ENCODE results near the gene MYBPC3.
A peak's percentile ranks its signal among the peaks of the same experiment; 100 is the strongest.

Gene MYBPC3

GRCh38 chr11:47384498-47384897 is 32.0 kb upstream of the MYBPC3 start:
- no peaks in the 10 kb centered on the region for H3K9me3 ChIP-seq (ENCODE audit: control insufficient read depth in 2 of 2, low read length in 2 of 2)
- no peaks in the 10 kb centered on the region for H3K36me3 ChIP-seq (ENCODE audit: control insufficient read depth in 2 of 2, insufficient read depth in 2 of 2, low read length in 2 of 2)
- H3K4me1 ChIP-seq (ENCODE audit: control insufficient read depth in 2 of 2, insufficient read depth in 2 of 2, low read length in 2 of 2), result no peaks in the 10 kb centered on the region
- H3K27ac ChIP-seq (ENCODE audit: low read depth in 2 of 2, low read length in 2 of 2), result no peak overlapping the region
- H3K4me3 ChIP-seq (ENCODE audit: low read length in 2 of 2), result no peak overlapping the region
- H3K27me3 ChIP-seq (ENCODE audit: control insufficient read depth in 2 of 2, insufficient read depth in 2 of 2, low read length in 2 of 2), result no peaks in the 10 kb centered on the region
- H3K9ac ChIP-seq (ENCODE audit: low read depth in 1 of 2, low read length in 2 of 2), result no peak overlapping the region

DNA sequence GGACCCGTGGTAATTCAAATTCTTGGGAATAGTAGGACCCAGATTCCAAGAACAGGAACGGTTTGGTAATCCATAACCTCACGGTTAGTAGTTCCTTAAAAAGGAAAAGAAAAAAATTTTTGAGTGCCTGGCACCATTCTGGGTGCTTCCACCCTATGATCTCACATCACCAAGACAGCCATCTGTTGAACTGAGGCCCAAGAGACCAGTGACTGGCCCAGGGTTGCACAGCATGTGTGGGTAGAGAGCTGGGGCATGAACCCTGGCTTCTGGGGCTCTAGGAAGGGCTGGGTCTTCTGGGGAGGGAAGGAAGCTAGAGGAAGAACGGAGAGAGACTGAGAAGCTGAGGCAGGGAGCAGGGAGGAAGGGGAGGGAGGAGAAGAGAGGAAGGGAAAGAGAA is 30.6 kb upstream of the MYBPC3 start:
- no peak overlapping the region for H3K4me3 ChIP-seq (ENCODE audit: low read length in 2 of 2)
- H3K9me3 ChIP-seq (ENCODE audit: control insufficient read depth in 2 of 2, low read length in 2 of 2), result no peaks in the 10 kb centered on the region
- H3K4me1 ChIP-seq (ENCODE audit: control insufficient read depth in 2 of 2, insufficient read depth in 2 of 2, low read length in 2 of 2), result no peaks in the 10 kb centered on the region
- H3K9ac ChIP-seq (ENCODE audit: low read depth in 1 of 2, low read length in 2 of 2), result no peak overlapping the region
- no peak overlapping the region for H3K27ac ChIP-seq (ENCODE audit: low read depth in 2 of 2, low read length in 2 of 2)
- H3K36me3 ChIP-seq (ENCODE audit: control insufficient read depth in 2 of 2, insufficient read depth in 2 of 2, low read length in 2 of 2), result no peaks in the 10 kb centered on the region
- H3K27me3 ChIP-seq (ENCODE audit: control insufficient read depth in 2 of 2, insufficient read depth in 2 of 2, low read length in 2 of 2), result no peaks in the 10 kb centered on the region

GRCh38 chr11:47380078-47380477 is 27.6 kb upstream of the MYBPC3 start:
- Histone ChIP-seq H3K4me1 (ENCODE audit: control insufficient read depth in 2 of 2, insufficient read depth in 2 of 2, low read length in 2 of 2) (no peaks in the 10 kb centered on the region), H3K27me3 (ENCODE audit: control insufficient read depth in 2 of 2, insufficient read depth in 2 of 2, low read length in 2 of 2) (no peaks in the 10 kb centered on the region), H3K9ac (ENCODE audit: low read depth in 1 of 2, low read length in 2 of 2) (no peak overlapping the region), H3K4me3 (ENCODE audit: low read length in 2 of 2) (no peak overlapping the region), H3K9me3 (ENCODE audit: control insufficient read depth in 2 of 2, low read length in 2 of 2) (no peaks in the 10 kb centered on the region), H3K27ac (ENCODE audit: low read depth in 2 of 2, low read length in 2 of 2) (no peak overlapping the region), H3K36me3 (ENCODE audit: control insufficient read depth in 2 of 2, insufficient read depth in 2 of 2, low read length in 2 of 2) (no peaks in the 10 kb centered on the region)

GRCh38 chr11:47379317-47379716 is 26.8 kb upstream of the MYBPC3 start:
- no peak overlapping the region for H3K27ac ChIP-seq (ENCODE audit: low read depth in 2 of 2, low read length in 2 of 2)

DNA sequence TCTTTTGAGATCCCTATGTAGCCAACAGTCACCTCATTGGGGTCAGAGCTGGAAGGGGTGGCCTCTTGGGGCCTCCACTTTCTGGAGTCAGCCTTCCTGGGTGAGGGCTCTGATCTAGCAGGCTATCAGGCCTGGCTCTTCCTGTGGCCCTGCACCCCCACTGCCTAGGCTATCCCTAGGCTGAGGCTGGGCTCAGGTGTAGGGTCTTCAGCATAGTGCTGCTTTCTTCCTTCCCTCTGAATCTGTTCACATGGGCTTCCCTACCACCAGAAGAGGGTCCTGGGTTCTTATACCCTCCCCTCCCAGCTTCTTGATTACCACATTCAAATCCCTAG is 26.3 kb upstream of the MYBPC3 start:
- no peaks in the 10 kb centered on the region for H3K4me1 ChIP-seq (ENCODE audit: control insufficient read depth in 2 of 2, insufficient read depth in 2 of 2, low read length in 2 of 2)
- no peaks in the 10 kb centered on the region for H3K9me3 ChIP-seq (ENCODE audit: control insufficient read depth in 2 of 2, low read length in 2 of 2)
- H3K4me3 ChIP-seq (ENCODE audit: low read length in 2 of 2), result peak overlapping the region in 1 of 2 donors; percentile 67
- H3K36me3 ChIP-seq (ENCODE audit: control insufficient read depth in 2 of 2, insufficient read depth in 2 of 2, low read length in 2 of 2), result no peaks in the 10 kb centered on the region
- no peaks in the 10 kb centered on the region for H3K27me3 ChIP-seq (ENCODE audit: control insufficient read depth in 2 of 2, insufficient read depth in 2 of 2, low read length in 2 of 2)
- peak overlapping the region in 1 of 2 donors; percentile 60 for H3K9ac ChIP-seq (ENCODE audit: low read depth in 1 of 2, low read length in 2 of 2)
- H3K27ac ChIP-seq (ENCODE audit: low read depth in 2 of 2, low read length in 2 of 2), result peak overlapping the region; percentile 67 to 86

More at GRCh38 chr11:47379317-47379716, 26.8 kb upstream of the MYBPC3 start:
- Histone ChIP-seq H3K27me3 (ENCODE audit: control insufficient read depth in 2 of 2, insufficient read depth in 2 of 2, low read length in 2 of 2) (no peaks in the 10 kb centered on the region), H3K4me1 (ENCODE audit: control insufficient read depth in 2 of 2, insufficient read depth in 2 of 2, low read length in 2 of 2) (no peaks in the 10 kb centered on the region), H3K9ac (ENCODE audit: low read depth in 1 of 2, low read length in 2 of 2) (no peak overlapping the region), H3K9me3 (ENCODE audit: control insufficient read depth in 2 of 2, low read length in 2 of 2) (no peaks in the 10 kb centered on the region), H3K36me3 (ENCODE audit: control insufficient read depth in 2 of 2, insufficient read depth in 2 of 2, low read length in 2 of 2) (no peaks in the 10 kb centered on the region), H3K4me3 (ENCODE audit: low read length in 2 of 2) (no peak overlapping the region)

DNA sequence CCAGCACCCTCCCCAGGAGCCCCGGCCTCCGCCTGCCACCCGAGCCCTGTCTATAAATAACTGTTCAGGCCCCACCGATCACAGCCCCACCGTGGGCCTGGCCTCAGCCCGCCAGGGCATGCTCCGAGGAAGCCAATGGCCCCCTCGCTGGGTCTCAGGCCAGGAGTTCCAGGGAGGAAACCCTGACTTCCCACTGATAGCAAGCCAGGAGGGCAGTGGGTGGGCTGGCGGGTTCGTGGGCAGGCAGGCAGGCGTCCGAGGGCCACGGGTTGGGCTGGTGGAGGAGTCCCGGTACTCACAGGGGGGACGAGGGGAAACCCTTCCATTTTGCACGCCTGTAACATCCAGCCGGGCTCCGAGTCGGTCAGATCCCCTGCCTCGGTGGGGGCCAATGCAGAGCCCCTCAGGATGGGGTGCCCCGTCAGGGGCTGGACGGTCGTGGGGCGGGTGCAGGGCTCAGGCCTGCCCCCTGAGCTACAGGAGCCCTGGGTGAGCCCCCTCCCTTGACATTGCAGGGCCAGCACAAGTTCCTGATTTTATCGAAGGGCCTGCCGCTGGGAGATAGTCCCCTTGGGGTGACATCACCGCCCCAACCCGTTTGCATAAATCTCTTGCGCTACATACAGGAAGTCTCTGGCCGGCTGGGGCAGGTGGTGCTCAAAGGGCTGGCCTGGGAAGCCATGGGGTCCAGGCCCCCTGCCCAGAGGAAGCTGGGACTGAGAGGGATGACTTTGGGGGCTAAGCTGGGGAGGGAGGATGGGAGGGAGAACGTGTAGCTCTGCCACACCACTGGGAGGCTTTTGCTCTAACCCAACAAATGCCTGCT is 25.7 kb upstream of the MYBPC3 start, which contains the start of gene SPI1:
SPI1 (minus strand) TSS at position 538 of the 826 bp plus-strand sequence; CDS start at position 344, 194 bp downstream.
- Histone ChIP-seq H3K27ac (ENCODE audit: low read depth in 2 of 2, low read length in 2 of 2) (peak within 1 kb of the TSS; percentile 70 to 86), H3K4me3 (ENCODE audit: low read length in 2 of 2) (peak within 1 kb of the TSS; percentile 52 to 67), H3K9me3 (ENCODE audit: control insufficient read depth in 2 of 2, low read length in 2 of 2) (no peaks in the 10 kb centered on the region), H3K9ac (ENCODE audit: low read depth in 1 of 2, low read length in 2 of 2) (peak within 1 kb of the TSS; percentile 60 to 61), H3K36me3 (ENCODE audit: control insufficient read depth in 2 of 2, insufficient read depth in 2 of 2, low read length in 2 of 2) (no peaks in the 10 kb centered on the region), H3K27me3 (ENCODE audit: control insufficient read depth in 2 of 2, insufficient read depth in 2 of 2, low read length in 2 of 2) (no peaks in the 10 kb centered on the region), H3K4me1 (ENCODE audit: control insufficient read depth in 2 of 2, insufficient read depth in 2 of 2, low read length in 2 of 2) (no peaks in the 10 kb centered on the region)

DNA sequence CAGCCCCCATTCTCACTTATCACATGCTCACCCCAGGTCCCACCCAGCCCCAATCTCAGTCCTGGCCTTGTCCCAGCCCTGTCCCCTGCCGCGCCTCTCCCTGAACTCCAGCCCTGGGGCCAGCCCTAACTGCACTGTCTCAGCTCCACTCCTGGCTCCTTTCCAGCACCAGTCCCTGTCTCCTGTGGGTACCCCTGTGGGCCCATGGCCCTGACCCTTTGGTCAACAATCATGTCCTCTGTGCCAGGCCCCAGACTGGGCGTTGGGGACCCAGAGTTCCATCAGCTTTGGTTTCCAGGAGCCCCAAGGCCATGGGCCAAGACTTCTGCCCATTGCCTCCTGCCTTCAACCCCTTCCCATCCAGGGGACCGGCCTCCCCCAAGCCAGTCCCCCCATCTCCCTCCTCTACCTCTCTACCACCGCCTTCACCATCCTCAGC is 25.1 kb upstream of the MYBPC3 start:
- Histone ChIP-seq H3K4me1 (ENCODE audit: control insufficient read depth in 2 of 2, insufficient read depth in 2 of 2, low read length in 2 of 2) (no peaks in the 10 kb centered on the region), H3K27ac (ENCODE audit: low read depth in 2 of 2, low read length in 2 of 2) (peak overlapping the region; percentile 70 to 86), H3K9me3 (ENCODE audit: control insufficient read depth in 2 of 2, low read length in 2 of 2) (no peaks in the 10 kb centered on the region), H3K27me3 (ENCODE audit: control insufficient read depth in 2 of 2, insufficient read depth in 2 of 2, low read length in 2 of 2) (no peaks in the 10 kb centered on the region), H3K4me3 (ENCODE audit: low read length in 2 of 2) (peak overlapping the region; percentile 52 to 67), H3K9ac (ENCODE audit: low read depth in 1 of 2, low read length in 2 of 2) (peak overlapping the region; percentile 60 to 61), H3K36me3 (ENCODE audit: control insufficient read depth in 2 of 2, insufficient read depth in 2 of 2, low read length in 2 of 2) (no peaks in the 10 kb centered on the region)

GRCh38 chr11:47376525-47377371 is 24.2 kb upstream of the MYBPC3 start:
- Histone ChIP-seq H3K27ac (ENCODE audit: low read depth in 2 of 2, low read length in 2 of 2) (peak overlapping the region; percentile 70 to 86), H3K4me1 (ENCODE audit: control insufficient read depth in 2 of 2, insufficient read depth in 2 of 2, low read length in 2 of 2) (no peaks in the 10 kb centered on the region), H3K36me3 (ENCODE audit: control insufficient read depth in 2 of 2, insufficient read depth in 2 of 2, low read length in 2 of 2) (no peaks in the 10 kb centered on the region), H3K4me3 (ENCODE audit: low read length in 2 of 2) (peak overlapping the region; percentile 52 to 67), H3K27me3 (ENCODE audit: control insufficient read depth in 2 of 2, insufficient read depth in 2 of 2, low read length in 2 of 2) (no peaks in the 10 kb centered on the region), H3K9me3 (ENCODE audit: control insufficient read depth in 2 of 2, low read length in 2 of 2) (no peaks in the 10 kb centered on the region), H3K9ac (ENCODE audit: low read depth in 1 of 2, low read length in 2 of 2) (peak overlapping the region; percentile 41 to 61)

DNA sequence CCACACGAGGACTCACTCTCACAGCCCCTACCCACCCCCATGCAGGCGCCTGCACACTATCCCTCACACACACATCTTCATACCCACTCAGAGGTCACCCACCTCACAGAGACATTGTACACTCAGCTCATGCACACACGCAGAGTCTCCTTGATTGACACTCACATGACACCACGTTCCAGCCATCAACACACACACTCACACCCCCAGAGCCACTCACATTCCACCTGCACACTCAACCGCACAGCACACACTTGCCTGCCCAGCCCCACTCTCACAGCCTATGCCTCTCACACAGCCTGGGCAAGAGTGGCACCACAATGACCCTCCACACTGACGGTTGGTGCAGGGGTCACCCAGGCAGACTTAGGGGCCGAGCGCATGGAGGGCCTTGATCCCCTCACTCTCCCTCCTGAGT is 23.6 kb upstream of the MYBPC3 start:
- peak overlapping the region in 1 of 2 donors; percentile 67 for H3K4me3 ChIP-seq (ENCODE audit: low read length in 2 of 2)
- no peaks in the 10 kb centered on the region for H3K27me3 ChIP-seq (ENCODE audit: control insufficient read depth in 2 of 2, insufficient read depth in 2 of 2, low read length in 2 of 2)
- H3K36me3 ChIP-seq (ENCODE audit: control insufficient read depth in 2 of 2, insufficient read depth in 2 of 2, low read length in 2 of 2), result no peaks in the 10 kb centered on the region
- H3K9ac ChIP-seq (ENCODE audit: low read depth in 1 of 2, low read length in 2 of 2), result no peak overlapping the region
- H3K27ac ChIP-seq (ENCODE audit: low read depth in 2 of 2, low read length in 2 of 2), result peak overlapping the region in 1 of 2 donors; percentile 86
- no peaks in the 10 kb centered on the region for H3K4me1 ChIP-seq (ENCODE audit: control insufficient read depth in 2 of 2, insufficient read depth in 2 of 2, low read length in 2 of 2)
- H3K9me3 ChIP-seq (ENCODE audit: control insufficient read depth in 2 of 2, low read length in 2 of 2), result no peaks in the 10 kb centered on the region

DNA sequence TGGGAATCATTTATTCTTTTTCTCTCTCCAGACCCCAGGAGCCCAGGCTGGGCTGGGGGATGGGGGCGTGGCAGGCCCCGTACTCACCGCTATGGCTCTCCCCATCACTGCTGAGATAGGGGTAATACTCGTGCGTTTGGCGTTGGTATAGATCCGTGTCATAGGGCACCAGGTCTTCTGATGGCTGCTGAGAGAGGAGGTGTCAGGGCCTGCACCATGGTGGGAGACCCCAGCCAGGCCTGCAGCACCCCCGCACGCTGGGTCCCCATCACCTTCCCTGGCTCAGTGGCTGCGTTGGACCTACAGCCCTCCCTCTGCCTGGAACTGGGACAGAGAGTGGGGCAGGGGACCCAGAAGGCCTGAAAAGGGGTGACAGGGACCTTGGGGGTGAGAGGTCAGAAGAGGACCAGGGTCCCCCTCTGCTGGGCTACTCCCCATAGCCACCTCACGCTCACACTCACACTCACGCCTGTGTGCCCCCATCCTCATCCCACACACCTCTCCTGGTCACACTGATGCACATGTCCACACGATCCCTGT is 23.1 kb upstream of the MYBPC3 start:
- H3K27ac ChIP-seq (ENCODE audit: low read depth in 2 of 2, low read length in 2 of 2), result peak overlapping the region in 1 of 2 donors; percentile 32
- no peak overlapping the region for H3K9ac ChIP-seq (ENCODE audit: low read depth in 1 of 2, low read length in 2 of 2)
- peak overlapping the region in 1 of 2 donors; percentile 67 for H3K4me3 ChIP-seq (ENCODE audit: low read length in 2 of 2)
- H3K9me3 ChIP-seq (ENCODE audit: control insufficient read depth in 2 of 2, low read length in 2 of 2), result no peaks in the 10 kb centered on the region
- no peaks in the 10 kb centered on the region for H3K36me3 ChIP-seq (ENCODE audit: control insufficient read depth in 2 of 2, insufficient read depth in 2 of 2, low read length in 2 of 2)
- no peaks in the 10 kb centered on the region for H3K4me1 ChIP-seq (ENCODE audit: control insufficient read depth in 2 of 2, insufficient read depth in 2 of 2, low read length in 2 of 2)
- no peaks in the 10 kb centered on the region for H3K27me3 ChIP-seq (ENCODE audit: control insufficient read depth in 2 of 2, insufficient read depth in 2 of 2, low read length in 2 of 2)
